GM12878 (cell line): ENCODE results near the gene TNPO2. TPM values are rescaled to one million over a fixed set of nuclear protein-coding genes. Genes with fewer than 3 reads are reported as not detected.

Experiments
- CBFB ChIP-seq: IDR thresholded peaks from 2 replicates; pipeline ENCODE4 v1.6.1; 2016; ENCODE audit warnings: antibody characterized with exemption, low read depth
- CBX5 ChIP-seq: sonication (generic); IDR thresholded peaks from 2 replicates; pipeline ENCODE4 v1.6.1; 2016; ENCODE audit warnings: low read depth, moderate library complexity, mild to moderate bottlenecking, inconsistent platforms
- EED ChIP-seq: sonication (generic); IDR thresholded peaks from 2 replicates; pipeline ENCODE4 v1.6.1; 2016; ENCODE audit warnings: antibody characterized with exemption, low read depth
- GATAD2B ChIP-seq: fragments of 450-650 bp; conservative IDR thresholded peaks from 2 replicates; pipeline ENCODE4 v1.6.1; 2017; ENCODE audit warnings: low read depth, mild to moderate bottlenecking, moderate library complexity
- NR2C2 ChIP-seq: IDR thresholded peaks from 2 replicates; pipeline ENCODE4 v1.6.1; 2011; ENCODE audit warnings: borderline replicate concordance, low read depth; ENCODE audit not compliant: control insufficient read depth, insufficient read length
- PML ChIP-seq: IDR thresholded peaks from 2 replicates; pipeline ENCODE4 v1.6.1; 2012; ENCODE audit warnings: low read length, inconsistent platforms
- POLR2AphosphoS2 ChIP-seq: IDR thresholded peaks from 2 replicates; pipeline ENCODE4 v1.6.1; 2011; ENCODE audit warnings: low read depth, mild to moderate bottlenecking, low read length, improper control_type of control experiment, moderate library complexity
- RUNX3 ChIP-seq: IDR thresholded peaks from 2 replicates; pipeline ENCODE4 v1.6.1; 2012; ENCODE audit warnings: low read length, inconsistent platforms
- SMARCA5 ChIP-seq: fragments of 450-650 bp; IDR thresholded peaks from 2 replicates; pipeline ENCODE4 v1.6.1; 2017; ENCODE audit warnings: mild to moderate bottlenecking
- ZSCAN29 ChIP-seq: fragments of 450-650 bp; IDR thresholded peaks from 2 replicates; pipeline ENCODE4 v1.6.1; 2017; ENCODE audit warnings: mild to moderate bottlenecking, moderate library complexity
- polyA plus RNA-seq, 11 experiments: library from polyadenylated mRNA; depleted of rRNA in 4 of 11; unstranded in 6 of 11; stranded (reverse) in 5 of 11; fragments of >200 nt; fragmentation: Nextera tagmentation in 4 of 11; fragmentation: Illumina TruSeq in 1 of 11; extraction: Ambion mirVana in 4 of 11; extraction: Trizol in 1 of 11; gene quantifications; 1 replicate in 1 of 11; 2 replicates in 10 of 11; pipeline versions ENCODE4 v1.2.1 to v1.2.3, GENCODE V29; 2011 to 2016; ENCODE audit warnings: inconsistent platforms in 2 of 11, missing spikeins in 2 of 11, low read depth in 1 of 11
- total RNA-seq, 4 experiments: library from RNA; depleted of rRNA in 3 of 4; stranded (reverse); fragments of >200 nt in 3 of 4; fragmentation: Illumina TruSeq in 1 of 4; extraction: Trizol in 1 of 4; gene quantifications; 2 replicates each; pipeline versions ENCODE4 v1.2.1 to v1.2.3, GENCODE V29; 2013 to 2021
- TF ChIP-seq, protein P1 (sequence below): fragments of 150-350 bp; IDR thresholded peaks from 2 replicates; pipeline ENCODE4 v1.6.1; 2016; ENCODE audit warnings: low read depth, low read length

The TNPO2 gene
- total and polyA plus RNA-seq, 10 of the 15 experiments (the other 5 are each of a cell fraction or from before 2014, with no cell fraction given) = 5.5 to 99.7 (median 29.6) TPM

DNA sequence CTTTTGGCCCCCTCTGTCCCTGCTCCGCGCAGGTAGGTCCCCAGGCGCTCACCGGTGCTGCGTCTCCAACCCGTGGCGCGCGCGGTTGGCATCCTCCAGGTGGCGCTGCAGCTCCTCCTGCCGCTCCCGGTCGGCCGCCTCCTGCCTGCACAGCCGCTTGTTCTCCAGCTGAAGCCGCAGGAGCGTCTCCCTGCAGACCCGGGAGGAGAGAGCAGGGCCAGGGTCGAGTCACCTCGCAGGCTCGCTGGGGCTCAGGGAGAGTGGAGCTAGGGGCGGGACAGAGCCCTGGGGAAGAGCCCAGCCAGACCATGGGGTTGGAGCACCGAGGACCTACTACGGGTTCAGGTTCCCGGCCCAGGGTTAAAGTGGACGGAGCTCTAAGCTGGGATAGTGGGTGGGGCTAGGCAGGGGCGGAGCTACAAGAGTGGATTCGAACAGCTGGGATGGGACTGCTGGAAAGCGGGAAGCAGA lies 42.4 kb upstream of the TNPO2 start (continued):
- TF ChIP-seq POLR2AphosphoS2 (no peak), PML (no peak), CBFB (no peak), CBX5 (no peak), SMARCA5 (peak; percentile 39; the same call in 1 of the 2 replicates), EED (peak; percentile 68), ZSCAN29 (no peak), RUNX3 (no peak), GATAD2B (peak; percentile 30; the same call in 1 of the 2 replicates), NR2C2 (no peak)
- TF ChIP-seq, protein P1, sequence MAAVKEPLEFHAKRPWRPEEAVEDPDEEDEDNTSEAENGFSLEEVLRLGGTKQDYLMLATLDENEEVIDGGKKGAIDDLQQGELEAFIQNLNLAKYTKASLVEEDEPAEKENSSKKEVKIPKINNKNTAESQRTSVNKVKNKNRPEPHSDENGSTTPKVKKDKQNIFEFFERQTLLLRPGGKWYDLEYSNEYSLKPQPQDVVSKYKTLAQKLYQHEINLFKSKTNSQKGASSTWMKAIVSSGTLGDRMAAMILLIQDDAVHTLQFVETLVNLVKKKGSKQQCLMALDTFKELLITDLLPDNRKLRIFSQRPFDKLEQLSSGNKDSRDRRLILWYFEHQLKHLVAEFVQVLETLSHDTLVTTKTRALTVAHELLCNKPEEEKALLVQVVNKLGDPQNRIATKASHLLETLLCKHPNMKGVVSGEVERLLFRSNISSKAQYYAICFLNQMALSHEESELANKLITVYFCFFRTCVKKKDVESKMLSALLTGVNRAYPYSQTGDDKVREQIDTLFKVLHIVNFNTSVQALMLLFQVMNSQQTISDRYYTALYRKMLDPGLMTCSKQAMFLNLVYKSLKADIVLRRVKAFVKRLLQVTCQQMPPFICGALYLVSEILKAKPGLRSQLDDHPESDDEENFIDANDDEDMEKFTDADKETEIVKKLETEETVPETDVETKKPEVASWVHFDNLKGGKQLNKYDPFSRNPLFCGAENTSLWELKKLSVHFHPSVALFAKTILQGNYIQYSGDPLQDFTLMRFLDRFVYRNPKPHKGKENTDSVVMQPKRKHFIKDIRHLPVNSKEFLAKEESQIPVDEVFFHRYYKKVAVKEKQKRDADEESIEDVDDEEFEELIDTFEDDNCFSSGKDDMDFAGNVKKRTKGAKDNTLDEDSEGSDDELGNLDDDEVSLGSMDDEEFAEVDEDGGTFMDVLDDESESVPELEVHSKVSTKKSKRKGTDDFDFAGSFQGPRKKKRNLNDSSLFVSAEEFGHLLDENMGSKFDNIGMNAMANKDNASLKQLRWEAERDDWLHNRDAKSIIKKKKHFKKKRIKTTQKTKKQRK = no peak
- TF ChIP-seq, all 136 proteins: peak for 15
